LNCaP clone FGC (cell line): ENCODE measurements around the gene EARS2.

Experiments
- DNase-seq: peaks from one replicate; pipeline ENCODE4 v3.0.0-alpha.2; 2011; ENCODE audit warnings: low read depth
- H3K4me3 ChIP-seq: 2 replicates; pipeline ENCODE4 v1.5.1; 2011; ENCODE audit warnings: mild to moderate bottlenecking, low read depth, low read length, control low read depth
- CTCF ChIP-seq: IDR thresholded peaks from 2 replicates; pipeline ENCODE4 v1.5.1; 2012; ENCODE audit warnings: mild to moderate bottlenecking; ENCODE audit not compliant: control insufficient read depth, insufficient read depth; ENCODE audit errors: extremely low read depth

EARS2 gene

DNA sequence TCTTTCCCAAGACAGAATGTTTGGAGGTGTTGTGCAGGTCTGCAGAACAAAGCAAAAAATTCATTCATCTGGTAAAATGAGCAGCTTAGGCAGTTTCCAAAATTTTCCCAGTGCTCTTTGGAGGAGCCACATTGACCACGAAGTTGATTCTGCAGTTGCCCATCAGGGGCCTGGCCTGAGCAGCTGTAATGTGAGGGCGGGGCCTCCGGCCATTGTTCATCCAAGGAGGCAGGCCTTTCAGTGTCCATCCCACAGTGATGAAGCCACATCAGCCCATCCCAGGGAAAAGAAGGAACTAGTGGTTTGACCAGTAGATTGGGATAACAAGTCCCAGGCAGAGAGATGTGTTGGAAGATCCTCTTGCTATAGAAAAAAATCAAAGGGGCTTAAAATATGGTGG lies 10.5 kb upstream of the EARS2 start:
- H3K4me3 ChIP-seq, result no peak overlapping the region
- no peak for TF ChIP-seq CTCF
- no peak for DNase-seq

DNA sequence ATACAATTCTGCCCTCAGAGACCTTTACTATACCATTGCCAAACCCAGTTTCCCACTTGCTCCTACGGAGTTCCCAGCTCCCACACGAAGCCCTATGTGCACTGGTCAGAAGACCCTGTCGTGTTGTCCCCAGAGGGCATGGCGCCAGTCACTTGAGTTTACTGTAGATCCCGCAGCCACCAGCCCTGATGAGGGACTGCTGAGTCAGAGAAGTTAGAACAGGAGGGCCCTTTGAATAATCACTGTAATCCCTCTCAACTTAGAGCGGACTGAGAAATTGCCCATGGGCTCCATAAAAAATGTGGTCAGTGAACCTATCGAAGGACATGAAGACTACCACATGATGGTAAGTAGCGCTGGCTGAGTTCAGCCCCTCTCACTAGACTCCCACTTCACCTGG lies 9.6 kb upstream of the EARS2 start:
- H3K4me3 ChIP-seq, result no peak overlapping the region
- TF ChIP-seq CTCF, result no peak
- no peak for DNase-seq

DNA sequence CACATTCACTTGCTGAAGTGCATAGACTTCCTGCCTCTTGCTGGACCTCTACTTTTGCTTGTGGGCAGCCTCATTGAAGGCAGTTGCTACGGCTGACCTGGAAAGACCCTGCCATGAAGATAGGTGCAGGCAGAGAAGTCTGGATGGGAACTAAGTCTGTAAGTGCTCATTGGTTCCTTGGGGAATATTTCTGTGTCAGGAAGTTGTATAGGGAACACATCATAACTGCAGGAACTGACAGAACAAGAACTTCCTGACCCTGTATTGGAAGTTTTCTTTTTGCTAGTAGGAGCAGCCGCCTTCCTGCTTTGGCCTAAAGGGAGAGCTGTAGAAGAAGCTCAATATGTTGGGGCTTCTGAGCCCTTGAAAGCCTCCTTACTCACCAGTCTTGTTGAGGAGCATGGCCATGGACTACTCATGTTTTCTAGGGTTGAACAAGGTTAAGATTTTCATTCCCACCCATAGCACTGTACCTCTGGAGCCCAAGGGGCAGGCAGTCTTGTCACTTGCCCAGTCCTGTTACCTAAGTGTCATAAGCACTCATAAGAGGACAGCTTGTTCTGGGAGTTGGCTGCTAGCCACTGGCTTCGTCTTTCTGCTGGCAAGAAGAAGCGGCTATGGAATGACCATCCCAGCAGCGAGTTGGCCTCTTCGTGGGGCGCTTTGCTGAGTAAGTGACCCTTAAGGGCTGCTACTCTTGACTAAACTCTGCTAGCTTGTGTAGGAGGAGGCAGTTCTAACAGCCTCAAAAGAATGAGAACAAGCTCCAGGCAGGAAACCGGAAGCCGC lies 7.6 kb upstream of the EARS2 start:
- no peak overlapping the region for H3K4me3 ChIP-seq
- peak; percentile 64 for DNase-seq
- TF ChIP-seq CTCF, result no peak

DNA sequence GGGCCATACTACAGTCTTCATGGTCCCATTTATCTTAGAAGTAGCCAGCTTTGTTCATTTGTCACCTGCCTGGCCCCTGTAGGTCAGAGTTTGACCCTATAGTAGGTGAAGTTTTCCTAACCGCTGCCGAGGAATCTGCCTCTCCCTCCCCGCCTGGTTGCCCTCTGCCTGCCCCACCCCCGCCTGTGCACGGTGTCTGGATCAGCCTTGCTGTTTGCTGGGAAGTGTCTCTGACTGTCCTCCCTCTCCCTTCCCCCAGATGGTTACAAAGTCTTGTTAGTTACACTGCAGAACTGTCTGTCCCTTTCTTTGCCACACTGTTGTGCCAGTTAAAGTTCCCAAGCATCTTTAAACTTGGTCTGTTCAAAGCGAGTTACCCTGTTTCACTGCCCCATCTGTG lies 6.0 kb upstream of the EARS2 start:
- no peak for DNase-seq
- no peak for TF ChIP-seq CTCF
- H3K4me3 ChIP-seq, result no peak overlapping the region

- no peak for TF ChIP-seq CTCF
- H3K4me3 ChIP-seq, result no peak overlapping the region
- no peak for DNase-seq
Observed at GRCh38 chr16:23562505-23562904, 5.4 kb upstream of the EARS2 start.

DNA sequence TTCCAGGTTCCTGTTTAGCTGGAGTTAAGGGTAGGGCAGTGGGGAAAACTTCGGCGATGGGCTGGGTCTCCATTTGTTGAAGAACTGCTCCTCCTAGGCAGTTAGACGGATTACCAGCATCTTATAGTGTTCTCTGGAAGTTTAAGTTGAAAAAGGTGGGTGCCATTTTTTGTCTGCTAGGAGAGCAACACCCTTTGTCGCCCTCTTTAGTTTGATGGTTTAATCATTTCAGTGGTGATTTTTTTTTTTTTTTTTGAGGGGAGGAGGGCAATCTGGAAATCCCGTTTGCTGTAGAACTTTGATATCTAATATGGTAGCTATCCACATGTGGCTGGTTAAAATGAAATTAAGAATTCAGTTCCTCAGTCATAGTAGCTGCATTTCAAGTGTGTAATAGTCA lies 4.4 kb upstream of the EARS2 start:
- TF ChIP-seq CTCF, result no peak
- H3K4me3 ChIP-seq, result no peak overlapping the region
- DNase-seq, result no peak
